Keratinocyte (primary cell): ENCODE data around the gene PRM1. TPM values are rescaled to one million over a fixed set of nuclear protein-coding genes. Genes with fewer than 3 reads are reported as not detected.

Source experiments
- DNase-seq: peaks from one replicate; pipeline ENCODE4 v3.0.0-alpha.2; 2011; ENCODE audit warnings: low read depth, missing footprints, low spot score
- FAIRE-seq: peaks from 2 replicates; lab custom pipeline; 2011; peaks lifted over from hg19 to GRCh38; lab: Jason Lieb, UNC
- H2AFZ ChIP-seq: 2 replicates; pipeline ENCODE4 v1.6.0; 2012; ENCODE audit warnings: low read length, control low read depth, inconsistent platforms; ENCODE audit not compliant: control insufficient read depth
- H3K27ac ChIP-seq: 2 replicates; pipeline ENCODE4 v1.5.1; 2011; ENCODE audit warnings: low read length; ENCODE audit not compliant: control insufficient read depth, insufficient read depth
- H3K27me3 ChIP-seq: 3 replicates; pipeline ENCODE4 v1.6.0; 2011; ENCODE audit warnings: low read length; ENCODE audit not compliant: control insufficient read depth, insufficient read depth; ENCODE audit errors: extremely low read depth
- H3K36me3 ChIP-seq, 2 experiments: 2 replicates in 1 of 2; 3 replicates in 1 of 2; pipeline ENCODE4 v1.5.1; 2011; ENCODE audit warnings: low read length in 2 of 2, mild to moderate bottlenecking in 1 of 2; ENCODE audit not compliant: control insufficient read depth in 2 of 2, insufficient read depth in 2 of 2; ENCODE audit errors: extremely low read depth in 1 of 2
- H3K4me1 ChIP-seq: 3 replicates; pipeline ENCODE4 v1.5.1; 2011; ENCODE audit warnings: low read length; ENCODE audit not compliant: control insufficient read depth, insufficient read depth; ENCODE audit errors: extremely low read depth
- H3K4me2 ChIP-seq: 3 replicates; pipeline ENCODE4 v1.6.0; 2011; ENCODE audit warnings: low read depth, low read length; ENCODE audit not compliant: control insufficient read depth, insufficient read depth; ENCODE audit errors: extremely low read depth
- H3K4me3 ChIP-seq, 3 experiments: fragments of 200-600 bp in 1 of 3; sonication (generic) in 1 of 3; 2 replicates in 2 of 3; 3 replicates in 1 of 3; pipeline ENCODE4 v1.5.1; 2011 to 2016; ENCODE audit warnings: low read length in 3 of 3, mild to moderate bottlenecking in 3 of 3, control low read depth in 2 of 3, inconsistent platforms in 1 of 3, low read depth in 1 of 3, mixed read lengths in 1 of 3, mixed run types in 1 of 3, moderate library complexity in 1 of 3; ENCODE audit not compliant: control insufficient read depth in 2 of 3, insufficient read depth in 2 of 3; ENCODE audit errors: extremely low read depth in 1 of 3
- H3K79me2 ChIP-seq: 2 replicates; pipeline ENCODE4 v1.6.0; 2012; ENCODE audit warnings: low read length; ENCODE audit not compliant: control insufficient read depth, insufficient read depth
- H3K9ac ChIP-seq: 3 replicates; pipeline ENCODE4 v1.6.0; 2011; ENCODE audit warnings: low read length; ENCODE audit not compliant: control insufficient read depth, insufficient read depth; ENCODE audit errors: extremely low read depth
- H3K9me1 ChIP-seq: 3 replicates; pipeline ENCODE4 v1.6.0; 2011; ENCODE audit warnings: low read length; ENCODE audit not compliant: control insufficient read depth, insufficient read depth; ENCODE audit errors: extremely low read depth
- H3K9me3 ChIP-seq: 2 replicates; pipeline ENCODE4 v1.5.1; 2012; ENCODE audit warnings: low read depth, low read length; ENCODE audit not compliant: control insufficient read depth
- H4K20me1 ChIP-seq: 3 replicates; pipeline ENCODE4 v1.6.0; 2011; ENCODE audit warnings: low read length; ENCODE audit not compliant: control insufficient read depth, insufficient read depth; ENCODE audit errors: extremely low read depth
- EZH2 ChIP-seq: IDR thresholded peaks from one replicate; pipeline ENCODE4 v1.6.1; 2012; ENCODE audit warnings: inconsistent platforms, mild to moderate bottlenecking, low read length, moderate library complexity
- dilution Hi-C: fragments of 300-500 bp; cut with MboI; formaldehyde crosslinking; loops from one replicate; pipeline ENCODE4 v1.7.0; 2020; ENCODE audit warnings: low sequenced_read_pairs; ENCODE audit not compliant: extremely low pct_ligation_motif_present
- polyA plus RNA-seq, 5 experiments: library from polyadenylated mRNA; depleted of rRNA in 3 of 5; stranded (reverse) in 3 of 5; stranded (forward) in 1 of 5; unstranded in 1 of 5; fragments of >200 nt; gene quantifications; 1 replicate in 1 of 5; 2 replicates in 3 of 5; 3 replicates in 1 of 5; pipeline versions ENCODE4 v1.2.1 to v1.2.3, GENCODE V29; 2011 to 2012; ENCODE audit warnings: missing spikeins in 2 of 5, low read depth in 1 of 5, low replicate concordance in 1 of 5
- TF ChIP-seq, protein P1 (sequence below), 3 experiments: IDR thresholded peaks in 1 of 3; conservative IDR thresholded peaks in 1 of 3; optimal IDR thresholded peaks in 1 of 3; 2 replicates in 2 of 3; 3 replicates in 1 of 3; pipeline versions ENCODE3 to v1.5.1; 2011; ENCODE audit warnings: low read length in 3 of 3, mild to moderate bottlenecking in 3 of 3, moderate library complexity in 2 of 3, control low read depth in 1 of 3, inconsistent platforms in 1 of 3; ENCODE audit not compliant: insufficient read depth in 2 of 3; ENCODE audit errors: extremely low read depth in 1 of 3

Gene PRM1
- polyA plus RNA-seq, 1 donor (not counting 4 experiments of a cell fraction or from before 2014, with no cell fraction given): not detected

DNA sequence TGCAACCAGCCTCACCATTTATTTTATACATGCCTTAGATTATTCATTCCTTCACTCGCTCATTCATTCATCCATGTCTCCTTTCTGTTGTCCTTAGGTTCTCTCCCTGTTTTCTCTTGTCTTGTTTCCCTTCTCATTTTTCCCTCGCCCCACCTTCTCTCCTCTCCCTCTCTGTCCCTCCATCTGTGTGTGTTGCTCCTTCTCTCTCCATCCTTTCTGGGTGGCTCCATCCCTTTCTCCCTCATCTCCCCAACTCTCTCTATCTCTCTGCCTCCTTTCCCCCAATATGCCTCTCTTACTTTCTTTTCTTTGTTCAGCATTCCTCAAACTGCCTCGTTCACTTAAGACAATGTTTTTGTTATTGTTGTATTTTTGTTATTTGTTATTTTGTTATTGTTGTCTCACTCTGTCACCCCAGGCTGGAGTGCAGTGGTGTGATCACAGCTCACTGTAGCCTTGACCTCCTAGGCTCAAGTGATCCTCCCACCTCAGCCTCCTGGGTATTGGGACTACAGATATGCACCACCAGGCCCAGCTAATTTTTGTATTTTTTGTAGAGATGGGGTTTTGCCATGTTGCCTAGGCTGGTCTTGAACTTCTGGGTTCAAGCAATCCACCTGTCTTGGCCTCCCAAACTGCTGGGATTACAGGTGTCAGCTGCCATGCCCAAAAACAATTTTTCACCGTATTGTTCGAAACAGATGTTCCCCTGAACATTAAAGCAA, 39.5 kb downstream of the PRM1 start:
- Histone ChIP-seq H3K9ac (no peak overlapping the region), H4K20me1 (no peaks in the 10 kb centered on the region), H3K4me3 (no peak overlapping the region), H3K4me1 (no peaks in the 10 kb centered on the region), H2AFZ (no peak overlapping the region), H3K79me2 (no peaks in the 10 kb centered on the region), H3K9me1 (no peaks in the 10 kb centered on the region), H3K4me2 (no peak overlapping the region), H3K9me3 (no peaks in the 10 kb centered on the region), H3K27me3 (no peaks in the 10 kb centered on the region), H3K27ac (no peak overlapping the region), H3K36me3 (no peaks in the 10 kb centered on the region)
- DNase-seq (no peak), FAIRE-seq (no peak)
- no peak for TF ChIP-seq EZH2
- TF ChIP-seq, protein P1, sequence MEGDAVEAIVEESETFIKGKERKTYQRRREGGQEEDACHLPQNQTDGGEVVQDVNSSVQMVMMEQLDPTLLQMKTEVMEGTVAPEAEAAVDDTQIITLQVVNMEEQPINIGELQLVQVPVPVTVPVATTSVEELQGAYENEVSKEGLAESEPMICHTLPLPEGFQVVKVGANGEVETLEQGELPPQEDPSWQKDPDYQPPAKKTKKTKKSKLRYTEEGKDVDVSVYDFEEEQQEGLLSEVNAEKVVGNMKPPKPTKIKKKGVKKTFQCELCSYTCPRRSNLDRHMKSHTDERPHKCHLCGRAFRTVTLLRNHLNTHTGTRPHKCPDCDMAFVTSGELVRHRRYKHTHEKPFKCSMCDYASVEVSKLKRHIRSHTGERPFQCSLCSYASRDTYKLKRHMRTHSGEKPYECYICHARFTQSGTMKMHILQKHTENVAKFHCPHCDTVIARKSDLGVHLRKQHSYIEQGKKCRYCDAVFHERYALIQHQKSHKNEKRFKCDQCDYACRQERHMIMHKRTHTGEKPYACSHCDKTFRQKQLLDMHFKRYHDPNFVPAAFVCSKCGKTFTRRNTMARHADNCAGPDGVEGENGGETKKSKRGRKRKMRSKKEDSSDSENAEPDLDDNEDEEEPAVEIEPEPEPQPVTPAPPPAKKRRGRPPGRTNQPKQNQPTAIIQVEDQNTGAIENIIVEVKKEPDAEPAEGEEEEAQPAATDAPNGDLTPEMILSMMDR (optimal IDR thresholded peaks at IDR 0.05 in 1 of 3, IDR thresholded peaks at IDR 0.05 in 1 of 3, conservative IDR thresholded peaks at IDR 0.05 in 1 of 3; ENCODE audit: extremely low read depth in 1 of 3, insufficient read depth in 2 of 3, low read length in 3 of 3): no peak
- dilution Hi-C loops: no loop called here

DNA sequence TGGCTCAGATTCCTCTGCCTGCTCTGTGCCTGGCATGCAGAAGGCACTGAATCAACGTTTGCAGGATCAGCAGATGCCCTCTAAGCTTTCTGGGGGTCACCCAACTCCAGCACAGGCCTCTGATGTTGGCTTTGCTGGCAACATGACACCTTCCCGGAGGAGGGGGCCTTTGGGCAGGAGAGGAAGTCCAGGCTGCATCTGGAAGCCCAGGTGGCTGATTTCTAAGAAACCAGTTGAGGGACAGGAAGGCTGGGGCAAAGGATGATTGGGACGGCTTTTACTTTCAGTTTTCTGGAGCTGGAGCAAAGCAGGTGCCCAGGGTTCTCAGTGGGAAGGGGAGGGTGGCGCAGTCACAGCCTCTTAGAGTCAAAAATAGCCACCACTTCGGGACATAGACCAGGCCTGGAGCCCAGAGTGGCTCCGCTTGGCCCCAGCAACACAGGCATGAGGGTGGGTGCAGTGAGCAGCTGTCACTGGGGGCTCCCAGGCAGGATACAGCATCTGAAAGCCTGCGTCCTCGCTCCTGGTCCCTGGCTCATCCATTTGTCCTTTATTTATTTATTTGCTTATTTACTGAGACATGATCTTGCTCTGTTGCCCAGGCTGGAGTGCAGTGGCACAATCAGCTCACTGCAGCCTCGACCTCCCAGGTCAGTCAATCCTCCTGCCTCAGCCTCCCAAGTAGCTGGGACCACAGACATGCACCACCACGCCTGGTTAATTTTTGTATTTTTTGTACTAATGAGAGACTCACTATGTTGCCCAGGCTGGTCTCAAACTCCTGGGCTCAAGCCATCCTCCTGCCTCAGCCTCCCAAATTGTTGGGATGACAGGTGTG, 40.3 kb downstream of the PRM1 start:
- Histone ChIP-seq H3K27ac (no peak overlapping the region), H3K27me3 (no peaks in the 10 kb centered on the region), H3K9me3 (no peaks in the 10 kb centered on the region), H3K4me1 (no peaks in the 10 kb centered on the region), H3K79me2 (no peaks in the 10 kb centered on the region), H4K20me1 (no peaks in the 10 kb centered on the region), H3K36me3 (no peaks in the 10 kb centered on the region), H3K9me1 (no peaks in the 10 kb centered on the region), H3K4me3 (no peak overlapping the region), H2AFZ (no peak overlapping the region), H3K4me2 (no peak overlapping the region), H3K9ac (no peak overlapping the region)
- dilution Hi-C loops: no loop called here
- no peak for TF ChIP-seq EZH2
- TF ChIP-seq, protein P1 (optimal IDR thresholded peaks at IDR 0.05 in 1 of 3, IDR thresholded peaks at IDR 0.05 in 1 of 3, conservative IDR thresholded peaks at IDR 0.05 in 1 of 3; ENCODE audit: extremely low read depth in 1 of 3, insufficient read depth in 2 of 3, low read length in 3 of 3): no peak
- no peak for FAIRE-seq
- DNase-seq: no peak
